Suppressor macrophage treated with lipopolysaccharide for 4 hours (primary cell): ENCODE measurements around the gene JAML.
A peak's percentile ranks its signal among the peaks of the same experiment; 100 is the strongest.
"Not testable (repeated sequence)": the region's sequence is repeated elsewhere in the genome, so short reads cannot be mapped to it uniquely, and the experiment has no call there.

Source experiments
- DNase-seq: peaks from one replicate; pipeline ENCODE4 v3.0.0-alpha.2; 2020

The JAML gene

DNA sequence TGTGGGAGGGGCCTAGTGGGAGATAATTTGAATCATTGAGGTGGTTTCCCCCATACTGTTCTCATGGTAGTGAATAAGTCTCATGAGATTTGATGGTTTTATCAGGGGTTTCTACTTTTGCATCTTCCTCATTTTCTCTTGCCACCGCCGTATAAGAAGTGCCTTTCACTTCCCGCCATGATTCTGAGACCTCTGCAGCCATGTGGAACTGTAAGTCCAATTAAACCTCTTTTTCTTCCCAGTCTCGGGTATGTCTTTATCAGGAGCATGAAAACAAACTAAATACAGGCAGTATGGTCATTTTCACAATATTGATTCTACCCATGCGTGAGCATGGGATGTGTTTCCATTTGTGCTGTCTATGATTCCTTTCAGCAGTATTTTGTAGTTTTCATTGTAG, 32.0 kb downstream of the JAML start:
- DNase-seq: not testable (repeated sequence)

DNA sequence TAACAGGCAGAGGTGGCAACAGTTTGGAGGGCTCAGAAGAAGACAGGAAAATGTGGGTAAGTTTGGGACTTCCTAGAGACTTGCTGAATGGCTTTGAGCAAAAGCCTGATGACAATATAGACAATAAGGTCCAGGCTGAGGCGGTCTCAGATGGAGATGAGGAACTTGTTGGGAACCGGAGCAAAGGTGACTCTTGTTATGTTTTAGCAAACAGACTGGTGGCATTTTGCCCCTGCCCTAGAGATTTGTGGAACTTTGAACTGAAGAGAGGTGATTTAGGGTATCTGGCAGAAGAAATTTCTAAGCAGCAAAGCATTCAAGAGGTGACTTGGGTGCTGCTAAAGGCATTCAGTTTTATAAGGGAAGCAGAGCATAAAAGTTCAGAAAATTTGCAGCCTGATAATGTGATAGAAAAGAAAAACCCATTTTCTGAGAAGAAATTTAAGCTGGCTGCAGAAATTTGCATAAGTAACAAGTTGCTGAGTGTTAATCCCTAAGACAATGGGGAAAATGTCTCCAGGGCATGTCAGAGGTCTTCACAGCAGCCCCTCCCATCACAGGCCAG, 33.8 kb downstream of the JAML start:
- not testable (repeated sequence) for DNase-seq

GRCh38 chr11:118186346-118187107, 38.3 kb downstream of the JAML start:
- peak; percentile 63 for DNase-seq

GRCh38 chr11:118184784-118185579, 39.8 kb downstream of the JAML start:
- DNase-seq: peak; percentile 62

DNA sequence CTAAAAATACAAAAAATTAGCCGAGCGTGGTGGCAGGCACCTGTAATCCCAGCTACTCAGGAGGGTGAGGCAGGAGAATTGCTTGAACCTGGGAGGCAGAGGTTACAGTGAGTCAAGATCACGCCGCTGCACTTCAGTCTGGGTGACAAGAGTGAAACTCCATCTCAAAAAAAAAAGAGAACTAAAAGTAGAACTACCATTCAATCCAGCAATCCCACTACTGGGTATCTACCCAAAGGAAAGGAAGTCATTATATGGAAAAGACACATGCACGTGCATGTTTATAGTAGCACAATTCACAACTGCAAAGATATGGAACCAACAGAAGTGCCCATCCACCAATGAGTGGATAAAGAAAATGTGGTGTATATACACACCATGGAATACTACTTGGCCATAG, 41.1 kb downstream of the JAML start:
- peak; percentile 63 for DNase-seq

DNA sequence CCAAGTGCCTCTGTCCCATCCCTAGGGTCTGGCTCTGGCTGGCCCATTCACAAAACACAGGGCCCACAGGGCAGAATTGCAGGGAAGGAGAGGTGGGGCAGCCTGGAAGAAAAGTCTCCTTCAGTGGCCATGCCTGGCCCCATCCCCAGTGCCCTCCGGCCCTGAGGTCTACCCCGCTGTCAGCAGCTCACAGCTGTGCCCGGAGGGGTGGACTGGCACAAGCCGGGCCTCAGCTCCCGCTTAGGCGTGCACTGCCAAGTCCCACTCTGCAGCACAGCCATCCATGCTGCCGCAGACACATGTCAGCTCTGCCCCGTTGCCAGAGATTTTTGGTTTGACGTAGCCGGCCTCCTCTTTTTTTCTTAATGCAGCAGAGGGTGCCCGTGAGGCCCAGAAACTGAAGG, 44.5 kb downstream of the JAML start:
- DNase-seq: peak; percentile 11

DNA sequence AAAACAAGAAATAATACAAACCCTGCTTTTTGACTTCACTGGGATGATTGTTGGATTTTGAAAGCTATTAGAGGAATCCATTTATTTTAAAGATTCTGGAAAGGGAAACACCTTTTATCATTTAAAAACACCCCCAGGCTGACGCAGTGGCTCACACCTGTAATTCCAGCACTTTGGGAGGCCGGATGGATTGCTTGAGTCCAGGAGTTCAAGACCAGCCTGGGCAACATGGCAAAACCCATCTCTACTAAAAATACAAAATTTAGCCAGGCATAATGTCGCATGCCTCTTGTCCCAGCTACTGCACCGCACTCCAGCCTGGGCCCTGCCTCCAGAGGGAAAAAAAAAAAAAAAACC, 48.1 kb downstream of the JAML start:
- DNase-seq: no peak

DNA sequence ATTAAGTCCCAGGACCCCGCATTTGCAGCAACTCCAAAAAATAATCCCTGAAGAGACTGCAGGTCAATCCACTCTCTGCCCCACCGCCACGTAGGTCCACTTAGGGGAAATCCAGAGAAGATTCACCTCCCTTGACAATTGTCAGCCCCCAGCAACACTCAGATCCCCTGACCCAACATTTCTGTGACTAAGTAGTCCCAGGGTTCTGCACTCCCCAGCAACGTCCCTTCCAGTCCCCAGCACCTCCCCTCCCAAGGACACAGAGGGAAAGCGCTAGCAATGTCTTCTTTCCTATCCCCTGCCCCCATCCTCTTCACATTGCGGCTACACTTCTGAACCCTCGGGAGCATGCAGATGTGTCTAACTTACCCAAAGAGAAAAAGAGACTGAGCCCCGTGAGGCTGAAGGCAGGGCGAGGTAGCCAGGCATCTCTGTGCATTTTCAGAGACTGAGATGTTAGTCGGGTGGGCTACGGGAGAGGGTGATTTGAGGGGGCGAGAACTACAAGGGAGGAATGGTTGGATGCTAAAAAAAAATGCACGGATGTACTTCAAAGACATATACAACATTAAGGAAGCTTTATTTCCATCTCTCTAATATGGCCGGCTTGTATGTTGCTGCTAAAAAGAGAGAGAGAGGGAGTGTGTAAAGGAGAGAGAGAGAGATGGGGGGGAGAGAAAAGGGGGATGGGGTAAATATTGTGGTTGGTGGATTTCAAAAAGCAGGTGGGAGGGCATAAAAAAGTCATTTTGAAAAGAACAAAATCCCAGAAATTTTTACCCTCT, 48.6 kb downstream of the JAML start, which contains the start of gene SCN2B:
Gene SCN2B, minus strand, starts transcription at position 647 of the 785 bp plus-strand sequence. Its CDS starts 208 bp downstream, at position 439.
- no peak for DNase-seq

GRCh38 chr11:118175031-118175992, 49.5 kb downstream of the JAML start:
- DNase-seq: peak; percentile 30

DNA sequence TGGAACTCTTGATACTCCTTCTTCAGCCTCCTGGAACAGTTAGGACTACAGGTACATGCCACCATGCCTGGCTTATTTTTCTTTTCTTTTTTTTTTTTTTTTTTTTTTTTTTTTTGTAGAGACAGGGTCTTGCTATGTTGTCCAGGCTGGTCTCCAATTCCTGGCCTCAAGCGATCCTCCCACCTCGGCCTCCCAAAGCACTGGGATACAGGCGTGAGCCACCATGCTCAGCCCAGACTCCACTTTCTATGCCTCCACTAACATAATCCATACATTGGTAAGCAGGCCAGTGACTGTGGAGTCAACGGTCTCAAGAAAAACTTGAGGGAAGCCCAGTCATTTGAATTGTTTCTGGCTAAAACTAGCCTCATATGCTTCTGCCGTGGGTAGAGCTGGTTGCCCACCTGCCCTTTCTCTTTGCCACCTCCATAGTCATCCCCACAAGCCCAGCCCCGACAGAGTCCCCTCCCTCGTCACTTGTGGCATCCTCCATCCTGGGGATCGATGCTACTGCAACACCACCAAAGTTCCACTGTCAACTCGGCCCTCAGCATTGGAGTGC, 50.7 kb downstream of the JAML start:
- DNase-seq: no peak

- DNase-seq: no peak
These were observed 52.5 kb downstream of the JAML start for GRCh38 chr11:118172356-118172755.

DNA sequence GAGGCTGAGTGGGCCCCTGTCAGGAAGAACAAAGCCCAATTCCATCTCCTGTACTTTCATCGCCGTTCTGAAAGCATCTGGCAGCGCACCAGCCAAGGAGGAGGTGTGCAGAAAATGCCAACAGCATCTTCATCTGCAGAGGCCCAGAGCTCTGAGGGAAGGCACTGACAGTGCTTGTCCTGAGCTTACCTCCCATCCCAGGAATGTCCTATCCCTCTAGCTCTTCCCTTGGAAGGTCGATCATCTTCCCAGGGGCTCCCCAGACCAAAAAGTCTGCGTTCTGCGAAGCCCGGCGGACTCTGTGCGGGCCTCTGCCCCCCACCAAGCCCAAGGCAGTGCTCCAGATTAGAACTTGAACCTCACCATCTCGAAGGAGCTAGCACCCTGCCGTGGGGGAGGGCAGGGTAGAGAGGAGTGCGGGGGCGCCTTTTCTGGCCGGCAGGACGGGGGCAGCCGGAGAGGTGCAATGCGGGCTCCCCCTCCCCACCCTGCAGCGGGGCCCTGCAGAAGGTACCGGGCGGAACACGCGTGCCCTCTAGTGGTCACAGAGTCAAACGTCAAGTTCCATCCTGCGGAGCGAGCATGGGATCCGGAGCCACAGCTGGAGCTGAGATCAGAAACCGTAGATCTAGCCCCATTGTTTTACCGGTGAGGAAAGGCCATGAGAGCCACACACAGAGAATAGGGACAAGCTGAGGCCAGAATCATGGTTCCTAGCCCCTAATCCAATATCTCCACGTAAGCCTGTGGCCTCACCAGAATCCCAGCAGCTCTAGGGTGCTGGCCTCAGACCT, 53.3 kb downstream of the JAML start:
- DNase-seq: peak; percentile 83

DNA sequence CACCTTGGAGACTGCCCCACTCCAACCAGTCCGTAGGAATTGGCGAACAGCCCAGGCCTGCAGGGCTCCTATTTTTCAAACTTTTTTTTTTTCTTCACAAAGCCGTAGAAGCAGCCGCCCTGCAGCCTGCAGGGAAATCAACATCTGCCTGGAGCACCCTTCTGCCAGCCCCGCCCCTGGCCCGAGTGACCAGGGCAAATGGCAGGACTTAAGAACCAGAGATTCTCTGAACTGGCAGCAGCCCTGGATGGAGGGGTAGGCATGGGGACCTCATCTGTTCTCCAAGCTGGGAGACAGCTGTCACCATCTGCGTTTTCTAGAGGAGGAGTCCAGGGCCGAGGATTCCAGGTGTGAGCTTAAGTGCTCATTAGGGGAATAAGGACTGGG, 53.9 kb downstream of the JAML start:
- no peak for DNase-seq

- DNase-seq: no peak
These were observed 54.6 kb downstream of the JAML start for GRCh38 chr11:118170231-118170630.

DNA sequence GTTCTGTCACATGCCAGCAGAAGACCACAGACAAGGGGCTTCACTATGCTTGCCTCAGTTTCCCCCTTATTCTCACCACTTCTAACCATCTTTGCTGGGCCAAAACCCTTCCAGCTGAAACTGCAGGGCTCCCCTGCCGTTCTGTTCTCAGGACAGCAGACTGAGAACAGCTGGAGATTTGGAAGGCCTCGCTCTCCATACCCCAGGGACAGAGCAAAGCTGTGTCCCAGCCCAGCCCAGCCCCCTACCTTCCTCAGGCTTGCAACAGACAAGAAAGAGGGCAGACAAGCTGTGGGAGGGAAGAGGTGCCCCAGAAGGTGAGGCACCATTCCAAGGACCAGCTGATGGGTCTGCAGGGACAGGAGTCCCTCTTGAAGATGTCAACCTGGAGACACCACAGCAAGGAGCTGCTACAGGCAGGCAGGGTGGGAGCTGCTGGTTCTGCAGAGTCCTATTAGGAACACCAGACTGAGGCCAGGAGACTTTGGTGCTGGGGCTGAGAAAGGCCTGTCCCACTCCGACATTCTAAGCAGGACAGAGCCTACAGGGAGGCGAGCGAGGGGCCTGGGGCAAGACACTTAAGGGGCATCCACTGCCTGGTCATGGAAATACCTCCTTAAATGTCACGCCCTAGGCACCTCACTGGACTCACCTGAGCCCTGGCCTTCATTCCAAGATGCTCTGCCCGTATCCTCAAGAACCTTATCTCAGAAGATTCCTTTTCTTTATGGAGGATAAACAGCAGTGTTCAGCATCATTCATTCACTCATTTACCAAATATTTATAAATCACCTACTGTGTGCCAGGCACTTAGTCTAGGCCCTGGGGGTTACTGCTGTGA, 55.3 kb downstream of the JAML start:
- DNase-seq: no peak

GRCh38 chr11:118168751-118169150, 56.1 kb downstream of the JAML start:
- DNase-seq: no peak

DNA sequence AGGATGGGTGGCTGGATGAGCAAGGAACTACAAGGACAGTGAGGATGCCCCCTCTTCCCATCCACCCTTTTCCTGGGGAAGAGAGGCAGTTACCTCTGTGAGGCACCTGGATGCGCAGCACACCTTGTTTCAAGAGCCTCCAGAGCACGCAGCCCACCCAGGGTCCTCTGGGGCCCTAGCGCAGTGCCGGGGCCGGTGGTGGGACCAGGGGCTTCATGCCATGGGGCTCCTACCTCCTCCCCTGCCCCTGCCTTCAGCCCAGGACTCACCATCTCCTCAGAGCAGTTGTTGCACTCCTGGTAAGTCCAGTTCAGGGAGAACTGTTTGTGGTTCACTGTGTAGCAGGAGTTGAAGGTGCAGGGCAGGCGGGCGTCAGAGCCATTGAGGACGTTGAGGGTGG, 56.5 kb downstream of the JAML start:
- DNase-seq: no peak

DNA sequence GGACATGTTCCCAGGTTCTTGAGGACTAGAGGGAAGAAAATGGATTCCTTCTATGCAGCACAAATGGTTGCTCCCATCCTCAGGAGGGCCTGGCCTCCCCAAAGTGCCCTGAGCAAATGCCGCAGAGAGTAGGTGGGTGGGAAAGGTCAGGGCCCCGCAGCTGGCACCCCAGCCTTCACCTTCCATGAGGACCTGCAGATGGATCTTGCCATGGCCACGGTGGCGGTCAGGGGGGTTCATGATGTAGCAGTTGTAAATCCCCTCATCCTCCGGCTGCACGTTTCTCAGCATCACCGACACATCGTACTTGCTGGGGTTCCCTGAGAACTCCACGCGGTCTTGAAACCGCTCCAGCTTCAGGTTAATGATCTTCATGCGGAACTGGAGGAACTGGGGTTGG, 56.9 kb downstream of the JAML start:
- no peak for DNase-seq

- no peak for DNase-seq
These were observed 57.6 kb downstream of the JAML start for GRCh38 chr11:118167253-118167652.

DNA sequence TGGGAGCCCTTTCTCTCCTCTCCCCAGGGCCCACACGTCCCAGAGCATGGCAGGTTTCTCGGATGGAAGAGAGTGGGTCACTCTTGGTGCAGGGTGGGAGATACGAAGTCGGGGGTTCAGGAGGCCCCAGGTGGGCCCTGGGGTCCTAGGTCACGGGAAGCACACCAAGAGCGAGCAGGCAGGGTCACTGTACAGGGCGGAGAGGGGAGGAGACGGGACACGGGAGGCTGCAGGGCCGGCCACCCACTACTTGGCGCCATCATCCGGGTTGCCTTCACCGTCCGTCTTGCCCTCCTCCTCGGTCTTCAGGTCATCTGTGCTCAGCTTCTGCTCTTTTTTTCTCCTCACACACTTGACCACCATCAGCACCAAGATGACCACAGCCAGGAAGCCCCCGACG, 58.2 kb downstream of the JAML start:
- DNase-seq: no peak
